Parathyroid adenoma (tissue), 2 donors: ENCODE results near the gene POU2F3.
"Not testable (repeated sequence)": the region's sequence is repeated elsewhere in the genome, so short reads cannot be mapped to it uniquely, and the experiment has no call there.

Experiments
- H2AFZ ChIP-seq: fragments of 300-600 bp; sonication (generic); one replicate; pipeline ENCODE4 v1.7.0; 2017; ENCODE audit warnings: antibody characterized with exemption, mild to moderate bottlenecking
- H3K27ac ChIP-seq: fragments of 300-600 bp; sonication (generic); one replicate; pipeline ENCODE4 v1.7.0; 2017
- H3K27me3 ChIP-seq: fragments of 300-600 bp; sonication (generic); one replicate; pipeline ENCODE4 v1.7.0; 2017; ENCODE audit warnings: low read length; ENCODE audit not compliant: control insufficient read depth, insufficient read depth
- H3K36me3 ChIP-seq: fragments of 300-600 bp; sonication (generic); one replicate; pipeline ENCODE4 v1.7.0; 2017; ENCODE audit warnings: low read length; ENCODE audit not compliant: control insufficient read depth, insufficient read depth
- H3K4me1 ChIP-seq: fragments of 300-600 bp; sonication (generic); one replicate; pipeline ENCODE4 v1.7.0; 2017; ENCODE audit warnings: control low read depth
- H3K4me2 ChIP-seq: fragments of 300-600 bp; sonication (generic); one replicate; pipeline ENCODE4 v1.7.0; 2017; ENCODE audit warnings: low read length
- H3K4me3 ChIP-seq: fragments of 300-600 bp; sonication (generic); one replicate; pipeline ENCODE4 v1.7.0; 2017; ENCODE audit warnings: low read depth, low read length
- H3K79me2 ChIP-seq: fragments of 300-600 bp; sonication (generic); one replicate; pipeline ENCODE4 v1.7.0; 2017; ENCODE audit warnings: control low read depth
- H3K9ac ChIP-seq: fragments of 300-600 bp; sonication (generic); one replicate; pipeline ENCODE4 v1.7.0; 2017; ENCODE audit warnings: mild to moderate bottlenecking
- H3K9me3 ChIP-seq: fragments of 300-600 bp; sonication (generic); one replicate; pipeline ENCODE4 v1.7.0; 2017; ENCODE audit warnings: low read length; ENCODE audit not compliant: control insufficient read depth
- TF ChIP-seq, protein P1 (sequence below): fragments of 300-600 bp; sonication (generic); IDR thresholded peaks from one replicate; pipeline ENCODE4 v1.7.0; 2017; ENCODE audit warnings: antibody characterized with exemption, mild to moderate bottlenecking
- donor health status: primary hyperparathyroidism.

The POU2F3 gene

DNA sequence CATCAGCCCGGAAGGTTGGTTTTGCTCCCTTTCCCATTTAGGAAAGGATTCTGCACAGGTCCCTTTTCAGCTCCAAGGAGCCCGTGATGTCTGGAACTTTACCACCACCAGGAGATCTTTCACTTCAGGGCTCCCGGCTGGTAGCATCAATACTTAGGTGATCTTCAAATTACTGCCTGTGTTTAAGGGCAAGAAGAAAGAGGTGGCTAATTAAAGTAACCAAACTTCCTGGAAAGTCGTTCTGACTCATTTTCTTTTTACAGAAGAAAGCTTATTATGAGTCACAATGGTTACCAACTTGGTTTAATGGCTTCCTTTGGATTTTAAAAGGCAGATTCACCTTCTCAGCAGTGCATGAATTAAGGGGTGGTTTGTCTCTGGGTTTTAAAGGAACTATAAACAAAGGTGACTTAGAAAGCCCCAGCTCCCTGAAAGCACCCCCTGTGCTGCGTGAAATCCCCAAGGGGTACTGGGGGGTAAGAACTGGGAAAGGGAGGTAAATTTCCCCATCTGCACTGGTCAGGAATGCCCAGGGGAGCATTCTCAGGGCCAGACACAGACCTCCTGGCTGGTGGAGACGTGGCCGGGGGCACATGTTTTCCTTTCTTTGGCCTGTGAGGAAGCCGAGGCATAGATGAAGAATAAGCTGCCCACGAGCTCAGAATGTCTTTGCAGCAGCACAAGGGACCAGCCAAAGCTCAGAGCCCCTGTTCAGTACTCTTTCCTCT lies 8.8 kb downstream of the POU2F3 start:
- H3K36me3 ChIP-seq: no peaks in the 10 kb centered on the region
- H3K27me3 ChIP-seq: no peaks in the 10 kb centered on the region
- no peak overlapping the region for H2AFZ ChIP-seq
- TF ChIP-seq, protein P1, sequence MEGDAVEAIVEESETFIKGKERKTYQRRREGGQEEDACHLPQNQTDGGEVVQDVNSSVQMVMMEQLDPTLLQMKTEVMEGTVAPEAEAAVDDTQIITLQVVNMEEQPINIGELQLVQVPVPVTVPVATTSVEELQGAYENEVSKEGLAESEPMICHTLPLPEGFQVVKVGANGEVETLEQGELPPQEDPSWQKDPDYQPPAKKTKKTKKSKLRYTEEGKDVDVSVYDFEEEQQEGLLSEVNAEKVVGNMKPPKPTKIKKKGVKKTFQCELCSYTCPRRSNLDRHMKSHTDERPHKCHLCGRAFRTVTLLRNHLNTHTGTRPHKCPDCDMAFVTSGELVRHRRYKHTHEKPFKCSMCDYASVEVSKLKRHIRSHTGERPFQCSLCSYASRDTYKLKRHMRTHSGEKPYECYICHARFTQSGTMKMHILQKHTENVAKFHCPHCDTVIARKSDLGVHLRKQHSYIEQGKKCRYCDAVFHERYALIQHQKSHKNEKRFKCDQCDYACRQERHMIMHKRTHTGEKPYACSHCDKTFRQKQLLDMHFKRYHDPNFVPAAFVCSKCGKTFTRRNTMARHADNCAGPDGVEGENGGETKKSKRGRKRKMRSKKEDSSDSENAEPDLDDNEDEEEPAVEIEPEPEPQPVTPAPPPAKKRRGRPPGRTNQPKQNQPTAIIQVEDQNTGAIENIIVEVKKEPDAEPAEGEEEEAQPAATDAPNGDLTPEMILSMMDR: no peak
- no peaks in the 10 kb centered on the region for H3K9me3 ChIP-seq
- no peak overlapping the region for H3K4me2 ChIP-seq
- H3K4me1 ChIP-seq: peaks cover 17% of the 10 kb centered on the region
- no peaks in the 10 kb centered on the region for H3K79me2 ChIP-seq
- H3K9ac ChIP-seq: no peak overlapping the region
- no peak overlapping the region for H3K4me3 ChIP-seq
- H3K27ac ChIP-seq: no peak overlapping the region

DNA sequence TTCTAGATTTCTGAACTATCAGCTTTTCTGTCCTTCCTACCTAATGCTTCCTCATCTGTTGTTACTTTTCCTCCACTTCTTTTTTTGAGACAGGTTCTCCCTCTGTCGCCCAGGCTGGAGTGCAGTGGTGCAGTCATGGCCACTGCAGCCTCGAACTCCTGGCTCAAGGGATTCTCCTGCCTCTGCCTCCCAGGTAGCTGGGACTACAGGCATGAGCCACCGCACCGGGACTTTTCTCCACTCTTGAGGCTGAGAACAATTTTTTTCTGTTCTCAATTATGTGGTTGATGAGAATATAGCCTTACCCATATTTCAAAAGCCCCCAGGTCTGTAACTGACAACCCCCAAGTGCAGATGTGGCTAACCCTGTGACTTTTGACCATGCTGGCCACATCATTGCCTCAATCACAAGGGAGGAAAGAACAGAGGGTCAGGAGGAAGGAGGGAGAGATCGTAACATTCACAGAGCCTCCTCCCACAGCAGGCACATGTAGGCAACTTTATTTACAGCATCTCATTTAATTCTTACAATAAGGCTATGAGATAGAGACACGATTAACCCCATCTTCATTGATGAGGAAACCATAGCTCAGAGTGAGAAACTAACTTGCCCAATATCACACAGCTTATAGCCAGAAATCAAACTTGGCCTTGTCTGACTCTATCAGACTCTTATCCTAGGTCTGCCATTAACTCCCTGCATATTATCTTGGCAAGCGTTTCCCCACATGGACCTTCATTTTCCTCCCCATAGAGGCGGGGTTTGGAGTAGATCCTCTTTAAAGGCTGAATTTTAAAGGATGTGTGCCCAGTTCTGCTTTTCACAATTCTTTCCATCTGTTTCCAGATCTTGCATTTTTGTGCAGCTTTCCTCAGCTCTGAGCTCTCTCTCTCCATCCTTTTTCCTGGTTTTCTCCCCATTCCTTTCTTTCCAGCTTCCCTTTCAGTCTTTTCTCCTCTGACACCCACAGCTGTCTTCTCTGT lies 9.6 kb downstream of the POU2F3 start:
- H3K36me3 ChIP-seq: no peaks in the 10 kb centered on the region
- TF ChIP-seq, protein P1: no peak

GRCh38 chr11:120253377-120253776 lies 13.4 kb downstream of the POU2F3 start:
- not testable (repeated sequence) for H3K27me3 ChIP-seq, H3K9me3 ChIP-seq, H3K27ac ChIP-seq, H2AFZ ChIP-seq, H3K36me3 ChIP-seq, H3K4me3 ChIP-seq, H3K9ac ChIP-seq, H3K79me2 ChIP-seq, H3K4me2 ChIP-seq
- H3K4me1 ChIP-seq: peaks cover 15% of the 10 kb centered on the region

More for the DNA sequence above, 9.6 kb downstream of the POU2F3 start:
- peaks cover 8% of the 10 kb centered on the region for H3K4me1 ChIP-seq
- no peaks in the 10 kb centered on the region for H3K27me3 ChIP-seq
- no peak overlapping the region for H3K27ac ChIP-seq
- no peaks in the 10 kb centered on the region for H3K9me3 ChIP-seq
- H3K79me2 ChIP-seq: no peaks in the 10 kb centered on the region
- H3K4me3 ChIP-seq: no peak overlapping the region
- no peak overlapping the region for H3K4me2 ChIP-seq
- H3K9ac ChIP-seq: no peak overlapping the region
- H2AFZ ChIP-seq: no peak overlapping the region

DNA sequence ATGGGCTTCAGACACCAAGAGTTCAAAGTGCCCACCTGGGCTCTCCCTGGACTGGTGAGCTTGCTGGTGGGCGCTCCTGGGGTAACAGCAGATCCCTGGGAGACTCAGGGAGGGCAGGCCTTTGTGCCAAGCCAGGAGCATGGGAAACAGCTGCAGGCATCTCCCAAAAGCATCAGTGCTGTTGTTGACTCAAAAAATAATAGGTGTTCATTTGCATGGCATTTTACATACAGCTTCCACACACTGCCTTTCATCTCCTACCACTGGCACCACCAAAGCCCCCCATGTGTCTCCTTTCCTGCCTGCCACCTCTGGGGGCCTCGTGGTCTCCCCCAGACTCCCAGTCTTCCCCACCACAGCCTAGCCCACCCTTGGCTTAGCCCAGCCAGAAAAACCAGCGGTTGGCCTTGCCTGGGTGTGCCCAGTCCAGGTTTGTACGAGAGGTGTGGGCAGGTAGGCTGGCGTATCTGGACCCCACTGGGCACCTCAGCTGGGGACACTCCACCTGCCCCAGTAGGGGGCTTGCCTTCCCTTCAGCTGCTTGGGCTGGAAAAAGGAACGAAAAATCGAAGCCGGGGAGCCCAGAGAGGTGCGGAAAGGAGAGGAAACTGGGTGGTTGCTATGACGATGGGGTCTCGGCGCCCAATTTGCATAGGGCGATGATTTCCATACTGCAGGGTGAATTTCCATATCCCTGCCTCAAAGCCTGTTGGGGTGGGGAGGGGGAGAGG lies 15.0 kb downstream of the POU2F3 start:
- Histone ChIP-seq H3K27me3 (no peaks in the 10 kb centered on the region), H3K4me3 (no peak overlapping the region)

More for the DNA sequence above, 15.0 kb downstream of the POU2F3 start:
- Histone ChIP-seq H3K9me3 (no peaks in the 10 kb centered on the region), H3K9ac (no peak overlapping the region), H3K79me2 (peaks cover 7% of the 10 kb centered on the region), H3K36me3 (no peaks in the 10 kb centered on the region), H2AFZ (no peak overlapping the region), H3K4me2 (no peak overlapping the region), H3K27ac (no peak overlapping the region), H3K4me1 (peaks cover 18% of the 10 kb centered on the region)
- TF ChIP-seq, protein P1: no peak
